GM21825 (cell line): Measurements from ENCODE around the gene TNS3.
"Not testable (repeated sequence)": the region's sequence is repeated elsewhere in the genome, so short reads cannot be mapped to it uniquely, and the experiment has no call there.

Source experiments
- ATAC-seq: cut with Tn5 transposase; IDR thresholded peaks from one replicate; pipeline ENCODE4 v1.9.1; 2021; ENCODE audit warnings: mild to moderate bottlenecking, moderate library complexity; ENCODE audit not compliant: unreplicated experiment

Gene TNS3

GRCh38 chr7:47581804-47582763 is at the start of gene TNS3:
Gene TNS3 (minus strand): TSS chr7:47582111. CDS start chr7:47439636, 142,475 bp downstream.
- no peak for ATAC-seq

GRCh38 chr7:47631711-47632110 is 49.8 kb upstream of the TNS3 start:
- ATAC-seq, result no peak

GRCh38 chr7:47627580-47628283 is 45.8 kb upstream of the TNS3 start:
- peak; percentile 63 for ATAC-seq

GRCh38 chr7:47625861-47626715 is 44.2 kb upstream of the TNS3 start:
- ATAC-seq, result no peak

- ATAC-seq, result no peak
Measured at GRCh38 chr7:47624689-47625088, 42.8 kb upstream of the TNS3 start.

- ATAC-seq, result no peak
Measured at GRCh38 chr7:47622946-47623640, 41.2 kb upstream of the TNS3 start.

GRCh38 chr7:47622586-47622945 is 40.7 kb upstream of the TNS3 start:
- no peak for ATAC-seq

- ATAC-seq, result no peak
Measured at GRCh38 chr7:47621979-47622561, 40.2 kb upstream of the TNS3 start.

- no peak for ATAC-seq
Measured at GRCh38 chr7:47621347-47621746, 39.4 kb upstream of the TNS3 start.

- ATAC-seq, result no peak
Measured at GRCh38 chr7:47619806-47620205, 37.9 kb upstream of the TNS3 start.

GRCh38 chr7:47617131-47617530 is 35.2 kb upstream of the TNS3 start:
- no peak for ATAC-seq

- no peak for ATAC-seq
Measured at GRCh38 chr7:47614450-47614849, 32.5 kb upstream of the TNS3 start.

GRCh38 chr7:47611045-47611511 is 29.2 kb upstream of the TNS3 start:
- no peak for ATAC-seq

GRCh38 chr7:47610506-47611044 is 28.7 kb upstream of the TNS3 start:
- no peak for ATAC-seq

GRCh38 chr7:47609803-47610452 is 28.0 kb upstream of the TNS3 start:
- ATAC-seq, result no peak

GRCh38 chr7:47606593-47607046 is 24.7 kb upstream of the TNS3 start:
- ATAC-seq, result not testable (repeated sequence)

GRCh38 chr7:47605816-47606575 is 24.1 kb upstream of the TNS3 start:
- ATAC-seq, result no peak

GRCh38 chr7:47604496-47604890 is 22.6 kb upstream of the TNS3 start:
- ATAC-seq, result no peak
